AG09319 (cell line): ENCODE measurements around the gene EIF4E1B.

Experiments
- DNase-seq: peaks from one replicate; pipeline ENCODE4 v3.0.0-alpha.2; 2010; ENCODE audit warnings: low read depth; ENCODE audit errors: extremely low read depth
- CTCF ChIP-seq: IDR thresholded peaks from 2 replicates; pipeline ENCODE4 v1.5.1; 2011; ENCODE audit warnings: low read depth, mild to moderate bottlenecking, inconsistent platforms, low read length, moderate library complexity

The EIF4E1B gene

GRCh38 chr5:176671399-176671798, 40.9 kb downstream of the EIF4E1B start:
- no peak for DNase-seq
- TF ChIP-seq CTCF, result no peak

- no peak for TF ChIP-seq CTCF
Measured at GRCh38 chr5:176671890-176672747, 41.6 kb downstream of the EIF4E1B start.

GRCh38 chr5:176673651-176674583, 43.4 kb downstream of the EIF4E1B start:
- no peak for TF ChIP-seq CTCF
- DNase-seq, result no peak

More at GRCh38 chr5:176671890-176672747, 41.6 kb downstream of the EIF4E1B start:
- DNase-seq, result no peak

DNA sequence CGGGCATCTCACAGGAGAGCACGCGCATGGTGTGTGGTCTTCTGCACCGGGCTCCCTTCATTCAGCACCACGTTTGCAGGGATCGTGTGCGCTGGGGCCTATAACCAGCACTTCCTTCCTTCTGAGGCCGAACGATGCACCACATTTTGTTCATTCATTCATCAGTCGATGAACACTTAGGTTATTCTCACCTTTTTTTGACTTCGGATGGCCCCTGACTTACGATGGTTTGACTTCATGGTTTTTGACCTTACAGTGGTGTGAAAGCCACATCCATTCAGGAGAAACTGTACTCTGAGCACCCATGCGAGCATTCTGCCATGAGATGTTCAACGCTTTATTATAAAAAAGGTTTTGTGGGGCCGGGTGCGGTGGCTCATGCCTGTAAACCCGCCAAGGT, 44.3 kb downstream of the EIF4E1B start:
- no peak for DNase-seq
- no peak for TF ChIP-seq CTCF

- no peak for DNase-seq
- peak; percentile 32 for TF ChIP-seq CTCF
Measured at GRCh38 chr5:176675676-176676360, 45.3 kb downstream of the EIF4E1B start.

- no peak for DNase-seq
- no peak for TF ChIP-seq CTCF
Measured at GRCh38 chr5:176676361-176676824, 45.9 kb downstream of the EIF4E1B start.
